ENCODE data around the gene KHDC4.
"Not testable (repeated sequence)": the region's sequence is repeated elsewhere in the genome, so short reads cannot be mapped to it uniquely, and the experiment has no call there.

The KHDC4 gene

GRCh38 chr1:155940482-155940992 lies 6.3 kb upstream of the KHDC4 start:
- DNase-seq = no peak

DNA sequence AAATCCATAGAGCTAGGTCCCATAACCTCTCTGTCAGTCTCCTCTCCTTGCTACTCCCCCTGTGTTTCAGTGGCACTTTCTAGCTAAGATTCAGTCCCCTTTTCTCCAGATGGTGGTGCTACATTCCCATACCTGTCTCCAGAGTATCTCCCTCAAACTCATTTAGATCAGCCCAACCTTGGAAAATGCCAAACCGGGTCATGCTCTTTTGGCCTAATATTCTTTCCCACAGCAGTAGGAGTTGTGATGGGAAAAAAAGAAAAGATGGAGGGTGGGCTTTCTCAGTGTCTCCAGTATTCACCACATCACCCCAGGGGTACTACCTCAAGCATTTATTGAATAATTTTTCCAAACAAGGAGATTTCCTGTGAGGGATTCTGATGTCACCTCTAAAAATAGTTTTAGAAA lies 4.0 kb upstream of the KHDC4 start:
- DNase-seq = peak; percentile 6

DNA sequence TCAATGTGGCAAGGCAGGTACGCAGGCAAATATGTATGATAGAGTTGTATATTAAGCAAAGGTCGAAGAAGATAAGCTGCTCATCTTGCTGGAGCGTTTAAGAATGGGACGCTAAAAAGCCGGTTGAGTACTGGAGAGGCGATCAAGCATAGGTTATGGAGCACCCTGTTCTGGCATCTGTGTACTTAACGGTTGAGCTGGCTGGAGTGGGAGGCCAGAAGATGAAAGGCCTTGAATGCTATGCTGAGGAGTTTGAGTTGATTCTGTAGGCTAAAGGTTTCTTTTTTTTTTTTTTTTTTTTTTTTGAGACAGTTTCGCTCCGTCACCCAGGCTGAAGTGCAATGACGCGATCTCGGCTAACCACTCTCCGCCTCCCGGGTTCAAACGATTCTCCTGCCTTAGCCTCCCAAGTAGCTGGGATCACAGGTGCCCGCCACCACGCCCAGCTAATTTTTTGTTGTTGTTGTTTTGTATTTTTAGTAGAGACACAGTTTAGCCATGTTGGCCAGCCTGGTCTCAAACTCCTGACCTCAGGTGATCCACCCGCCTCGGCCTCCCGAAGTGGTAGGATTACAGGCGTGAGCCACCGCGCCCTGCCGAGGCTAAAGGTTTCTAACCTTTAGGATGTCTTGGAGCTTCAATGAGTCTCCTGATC lies 850 bp upstream of the KHDC4 start:
- DNase-seq = no peak

- DNase-seq = no peak
Measured at GRCh38 chr1:155933591-155934096, 569 bp downstream of the KHDC4 start.

- no peak for DNase-seq
Measured at GRCh38 chr1:155932487-155932886, 1.7 kb downstream of the KHDC4 start.

GRCh38 chr1:155932081-155932480 lies 2.1 kb downstream of the KHDC4 start:
- DNase-seq = no peak

- no peak for DNase-seq
Measured at GRCh38 chr1:155931332-155932038, 2.7 kb downstream of the KHDC4 start.

GRCh38 chr1:155930725-155931124 lies 3.5 kb downstream of the KHDC4 start:
- DNase-seq = not testable (repeated sequence)

GRCh38 chr1:155929057-155929456 lies 5.2 kb downstream of the KHDC4 start:
- DNase-seq = no peak

- no peak for DNase-seq
Measured at GRCh38 chr1:155925506-155925905, 8.7 kb downstream of the KHDC4 start.

GRCh38 chr1:155920717-155921116 lies 13.5 kb downstream of the KHDC4 start:
- DNase-seq = no peak

- no peak for DNase-seq
Measured at GRCh38 chr1:155919801-155920200, 14.4 kb downstream of the KHDC4 start.

DNA sequence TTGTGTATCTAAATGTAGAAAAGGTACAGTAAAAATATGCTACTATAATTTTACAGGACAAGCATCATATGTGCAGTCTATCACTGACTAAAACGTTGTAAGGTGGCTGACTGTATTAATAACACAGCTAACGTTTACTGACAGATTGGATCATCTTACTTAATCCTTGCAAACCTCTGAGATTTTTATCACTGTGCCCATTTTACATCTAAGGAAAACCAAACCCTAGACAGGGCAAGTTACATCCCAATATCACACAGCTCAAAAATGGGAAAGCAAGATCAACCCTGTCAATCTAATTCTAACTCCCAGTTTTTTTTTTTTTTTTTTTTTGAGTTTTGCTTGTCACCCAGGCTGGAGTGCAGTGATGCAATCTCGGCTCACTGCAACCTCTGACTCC lies 15.6 kb downstream of the KHDC4 start:
- DNase-seq = no peak

DNA sequence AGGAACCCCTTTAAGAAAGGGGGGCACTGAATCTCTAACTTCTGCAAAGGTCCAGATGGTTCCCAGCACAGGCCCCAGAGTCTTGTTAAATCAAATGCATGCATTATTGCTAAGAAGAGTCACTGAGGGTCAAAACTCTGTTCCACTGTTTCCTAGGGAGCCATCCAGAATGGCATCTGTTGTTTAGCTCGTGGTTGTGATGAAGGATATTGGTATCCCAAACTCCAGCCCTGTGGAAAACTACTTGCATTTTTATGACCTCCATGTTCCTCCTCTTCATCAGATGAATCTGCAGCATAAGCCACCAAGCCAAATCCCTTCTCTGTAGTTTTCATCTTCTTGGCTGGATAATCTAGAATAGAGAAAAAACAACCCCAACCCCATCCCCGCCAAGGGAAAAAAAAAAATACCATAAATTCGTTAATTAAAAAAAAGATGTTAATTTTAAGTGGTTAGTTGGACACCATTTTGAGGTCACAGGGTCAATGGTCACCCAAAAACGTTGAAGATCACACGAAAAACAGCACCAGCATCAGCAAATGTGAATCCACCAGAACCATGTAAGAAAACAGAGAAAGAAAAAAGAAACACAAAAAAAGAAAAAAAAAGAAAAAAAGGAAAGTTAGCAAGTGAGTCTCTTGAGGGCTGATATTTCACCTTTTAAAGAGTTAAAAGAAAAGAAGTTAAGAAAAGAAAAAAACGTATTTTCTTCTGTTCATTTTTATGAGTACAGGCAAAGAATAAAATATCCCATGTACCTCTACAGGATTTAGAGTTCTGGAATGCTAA lies 20.1 kb downstream of the KHDC4 start:
- DNase-seq = no peak

DNA sequence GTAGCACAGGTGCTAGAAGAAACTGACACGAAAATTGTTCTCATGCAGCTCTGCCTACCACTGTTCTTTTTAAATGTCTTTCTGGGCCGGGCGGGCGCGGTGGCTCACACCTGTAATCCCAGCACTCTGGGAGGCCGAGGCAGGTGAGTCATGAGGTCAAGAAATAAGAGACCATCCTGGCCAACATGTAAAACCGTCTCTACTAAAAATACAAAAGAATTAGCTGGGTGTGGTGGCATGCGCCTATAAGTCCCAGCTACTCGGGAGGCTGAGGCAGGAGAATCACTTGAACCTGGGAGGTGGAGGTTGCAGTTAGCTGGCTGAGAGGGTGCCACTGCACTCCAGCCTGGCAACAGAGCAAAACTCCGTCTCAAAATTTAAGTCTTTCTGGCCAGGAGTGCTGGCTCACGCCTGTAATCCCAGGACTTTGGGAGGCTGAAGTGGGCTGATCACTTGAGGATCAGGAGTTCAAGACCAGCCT lies 22.1 kb downstream of the KHDC4 start:
- DNase-seq = no peak

GRCh38 chr1:155911156-155912055 lies 22.8 kb downstream of the KHDC4 start, which contains the start of gene RIT1:
TSS of gene RIT1 (minus strand) at chr1:155911349. CDS start at chr1:155910761, 588 bp downstream.
- no peak for DNase-seq

DNA sequence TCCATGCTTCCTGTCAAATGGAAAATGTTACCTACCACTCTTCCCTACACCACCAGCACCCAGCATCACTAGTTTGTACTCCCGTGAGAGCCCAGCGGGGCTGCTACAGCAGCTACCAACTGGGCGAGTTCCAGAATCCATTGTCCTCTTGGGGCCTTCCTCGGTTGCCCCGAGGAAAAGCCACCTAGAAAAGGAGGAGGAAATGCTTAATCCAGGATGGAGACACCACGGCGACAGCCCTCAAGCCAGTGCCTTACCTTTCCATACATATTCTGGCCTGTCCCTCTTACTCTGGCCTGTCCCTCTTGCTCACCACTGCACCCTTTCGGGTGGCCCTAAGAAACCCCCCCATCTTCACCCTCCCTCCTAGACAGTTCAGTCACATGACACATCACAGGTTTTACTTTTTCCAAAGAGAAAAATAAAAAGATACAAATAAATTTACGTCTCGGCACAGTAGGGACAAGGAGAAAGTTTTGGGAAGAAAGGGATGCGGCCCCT lies 23.5 kb downstream of the KHDC4 start:
- no peak for DNase-seq

DNA sequence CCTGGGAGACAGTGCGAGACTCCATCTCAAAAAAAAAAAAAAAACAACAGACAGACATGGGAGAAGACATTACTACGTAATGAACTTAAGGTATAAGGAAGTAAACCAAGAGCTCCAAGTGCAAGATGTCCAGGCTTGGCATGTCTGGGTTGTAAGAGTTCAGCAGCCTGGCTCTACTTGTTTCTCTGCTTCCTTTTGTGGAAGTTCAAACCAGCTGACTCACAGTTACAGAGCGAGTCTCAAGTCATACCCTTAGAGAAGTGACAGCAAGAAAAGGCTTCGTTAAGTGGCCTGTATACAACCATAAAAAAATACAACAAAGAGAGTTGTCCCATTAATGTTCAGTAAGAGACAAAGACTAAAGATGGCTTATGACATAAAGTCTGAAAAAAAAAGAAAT lies 24.3 kb downstream of the KHDC4 start:
- no peak for DNase-seq

DNA sequence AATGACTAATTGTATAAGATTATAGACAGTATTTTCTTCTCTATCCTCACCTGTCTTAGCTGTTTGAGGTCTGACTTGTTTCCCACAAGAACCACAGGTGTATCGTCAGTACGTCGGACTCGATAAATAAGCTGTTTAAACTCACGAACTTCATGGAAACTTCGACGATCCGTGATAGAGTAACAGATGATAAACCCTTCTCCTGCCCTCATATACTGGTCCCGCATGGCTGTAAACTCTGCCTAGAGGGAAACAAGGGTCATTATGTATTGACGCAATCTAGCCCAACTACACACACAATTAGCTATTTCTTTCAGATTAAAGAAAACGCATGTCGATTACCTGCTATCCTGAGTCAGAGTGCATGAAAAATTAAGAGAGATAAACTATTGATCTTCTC lies 30.0 kb downstream of the KHDC4 start:
- no peak for DNase-seq

DNA sequence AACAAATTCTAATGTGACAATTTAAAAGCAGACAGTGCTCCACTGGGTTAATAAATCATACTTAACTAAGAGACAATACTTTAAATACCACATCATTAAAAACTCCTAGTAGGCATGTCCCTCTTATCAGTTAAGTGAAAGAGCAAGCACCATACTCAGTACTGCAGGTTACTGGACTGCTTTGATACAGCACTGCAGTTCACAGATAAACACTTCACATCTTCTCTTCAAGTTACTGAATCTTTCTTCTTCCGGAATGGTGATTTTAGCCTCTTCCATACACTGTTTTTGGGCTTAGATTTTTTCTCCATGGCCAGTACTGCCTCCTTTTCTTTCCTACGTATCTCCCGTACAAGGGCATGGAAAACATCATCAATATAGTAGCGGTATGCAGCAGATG lies 34.1 kb downstream of the KHDC4 start:
- no peak for DNase-seq

GRCh38 chr1:155899683-155900082 lies 34.5 kb downstream of the KHDC4 start:
- no peak for DNase-seq

DNA sequence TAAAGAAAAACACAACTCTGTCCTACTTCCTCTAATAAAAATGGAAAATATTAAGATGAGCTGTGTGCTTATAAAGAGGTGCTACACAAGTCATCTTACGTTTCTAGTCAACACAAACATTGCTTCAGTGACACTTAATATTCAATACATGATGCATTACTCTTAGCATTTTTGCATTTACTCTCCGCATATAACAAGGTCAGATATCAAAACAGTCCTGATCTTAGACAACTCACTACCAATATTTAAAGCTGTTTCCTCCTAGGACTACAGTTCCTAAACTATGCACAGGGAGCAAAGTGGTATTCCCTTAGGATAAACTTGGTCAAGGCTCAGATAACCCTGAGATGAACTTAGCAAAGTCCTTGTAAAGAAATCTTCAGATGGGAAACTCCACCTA lies 35.3 kb downstream of the KHDC4 start:
- no peak for DNase-seq
